ENCODE results near the gene TOGARAM2. TPM values are rescaled to one million over a fixed set of nuclear protein-coding genes. Genes with fewer than 3 reads are reported as not detected.

Gene TOGARAM2
- total RNA-seq, 1 experiment from 2014 or later = 0.61 TPM

GRCh38 chr2:29057006-29057405, 75.9 kb downstream of the TOGARAM2 start:
- H3K27ac Mint-ChIP-seq (ENCODE audit: unreplicated experiment) = no peak overlapping the region
- BruUV-seq (replicated peaks) = no TSS peak
- H3K36me3 ChIP-seq (ENCODE audit: control insufficient read depth, insufficient read depth, low read length) = no peaks in the 10 kb centered on the region
- DNase-seq = no peak
- no peak overlapping the region for H3K4me3 ChIP-seq (ENCODE audit: low read depth, low read length)
- intact Hi-C loops (cut with micrococcal nuclease; ENCODE audit: unreplicated experiment) = no loop called here
- no peak overlapping the region for H3K4me3 Mint-ChIP-seq (ENCODE audit: unreplicated experiment)
- no peaks in the 10 kb centered on the region for H3K27me3 ChIP-seq (replicated peaks; ENCODE audit: control insufficient read depth, insufficient read depth, low read length)
- H3K27me3 Mint-ChIP-seq (ENCODE audit: insufficient read depth, unreplicated experiment) = no peaks in the 10 kb centered on the region
- POLR2A ChIA-PET = no interaction called here
- CTCF ChIA-PET = no interaction called here
- H3K4me1 Mint-ChIP-seq (ENCODE audit: low read depth, unreplicated experiment) = peaks cover 35% of the 10 kb centered on the region
- H3K4me1 ChIP-seq = peaks cover 11% of the 10 kb centered on the region
- no peaks in the 10 kb centered on the region for H3K36me3 Mint-ChIP-seq (ENCODE audit: insufficient read depth, unreplicated experiment)
- no peaks in the 10 kb centered on the region for H3K9me3 ChIP-seq
- no peak for TF ChIP-seq CTCF (IDR thresholded peaks at IDR 0.05; ENCODE audit: insufficient read depth in 1 of 2, low read depth in 1 of 2, low read length in 1 of 2, severe bottlenecking in 1 of 2, unreplicated experiment in 1 of 2)
- H3K9me3 Mint-ChIP-seq (ENCODE audit: unreplicated experiment) = no peaks in the 10 kb centered on the region

- no peak overlapping the region for H3K4me3 Mint-ChIP-seq (ENCODE audit: unreplicated experiment)
- Histone ChIP-seq H3K36me3 (ENCODE audit: control insufficient read depth, insufficient read depth, low read length) (no peaks in the 10 kb centered on the region), H3K4me1 (peaks cover 22% of the 10 kb centered on the region), H3K27me3 (replicated peaks; ENCODE audit: control insufficient read depth, insufficient read depth, low read length) (no peaks in the 10 kb centered on the region), H3K9me3 (no peaks in the 10 kb centered on the region), H3K4me3 (ENCODE audit: low read depth, low read length) (no peak overlapping the region)
- peaks cover 41% of the 10 kb centered on the region for H3K4me1 Mint-ChIP-seq (ENCODE audit: low read depth, unreplicated experiment)
- CTCF ChIA-PET = interaction anchor here (1.0 kb wide), 1 partner anchor 179 kb away, joined by 3 read pairs; no protein-coding TSS in a partner anchor
- no TSS peak for BruUV-seq (replicated peaks)
- POLR2A ChIA-PET = no interaction called here
- no peaks in the 10 kb centered on the region for H3K27me3 Mint-ChIP-seq (ENCODE audit: insufficient read depth, unreplicated experiment)
- no peak overlapping the region for H3K27ac Mint-ChIP-seq (ENCODE audit: unreplicated experiment)
- no peak for DNase-seq
- no peak for TF ChIP-seq CTCF (IDR thresholded peaks at IDR 0.05; ENCODE audit: insufficient read depth in 1 of 2, low read depth in 1 of 2, low read length in 1 of 2, severe bottlenecking in 1 of 2, unreplicated experiment in 1 of 2)
- H3K36me3 Mint-ChIP-seq (ENCODE audit: insufficient read depth, unreplicated experiment) = no peaks in the 10 kb centered on the region
- intact Hi-C loops (cut with micrococcal nuclease; ENCODE audit: unreplicated experiment) = no loop called here
- H3K9me3 Mint-ChIP-seq (ENCODE audit: unreplicated experiment) = no peaks in the 10 kb centered on the region
Observed at GRCh38 chr2:29059624-29060023, 78.5 kb downstream of the TOGARAM2 start.

- Mint-ChIP-seq H3K4me1 (ENCODE audit: low read depth, unreplicated experiment) (peaks cover 34% of the 10 kb centered on the region), H3K27me3 (ENCODE audit: insufficient read depth, unreplicated experiment) (no peaks in the 10 kb centered on the region), H3K36me3 (ENCODE audit: insufficient read depth, unreplicated experiment) (no peaks in the 10 kb centered on the region), H3K9me3 (ENCODE audit: unreplicated experiment) (no peaks in the 10 kb centered on the region), H3K27ac (ENCODE audit: unreplicated experiment) (no peak overlapping the region), H3K4me3 (ENCODE audit: unreplicated experiment) (no peak overlapping the region)
- POLR2A ChIA-PET = no interaction called here
- Histone ChIP-seq H3K4me3 (ENCODE audit: low read depth, low read length) (no peak overlapping the region), H3K36me3 (ENCODE audit: control insufficient read depth, insufficient read depth, low read length) (no peaks in the 10 kb centered on the region), H3K4me1 (peaks cover 23% of the 10 kb centered on the region), H3K27me3 (replicated peaks; ENCODE audit: control insufficient read depth, insufficient read depth, low read length) (no peaks in the 10 kb centered on the region), H3K9me3 (no peaks in the 10 kb centered on the region)
- no peak for DNase-seq
- CTCF ChIA-PET = no interaction called here
- intact Hi-C loops (cut with micrococcal nuclease; ENCODE audit: unreplicated experiment) = no loop called here
- no peak for TF ChIP-seq CTCF (IDR thresholded peaks at IDR 0.05; ENCODE audit: insufficient read depth in 1 of 2, low read depth in 1 of 2, low read length in 1 of 2, severe bottlenecking in 1 of 2, unreplicated experiment in 1 of 2)
- BruUV-seq (replicated peaks) = no TSS peak
Observed at GRCh38 chr2:29060441-29060840, 79.3 kb downstream of the TOGARAM2 start.
